Uterus (tissue), 2 donors: ENCODE data around the gene SBF2.

Source experiments
- CTCF ChIP-seq, 4 experiments: fragments of 200-600 bp in 2 of 4; fragments of 450-650 bp in 2 of 4; sonication (generic) in 2 of 4; IDR thresholded peaks; one replicate each; pipeline ENCODE4 v1.5.1; 2016 to 2019; ENCODE audit warnings: antibody characterized with exemption in 4 of 4, mild to moderate bottlenecking in 2 of 4, moderate library complexity in 1 of 4
- POLR2A ChIP-seq, 2 donors: fragments of 450-650 bp; IDR thresholded peaks; one replicate each; pipeline ENCODE4 v1.6.1; 2016; ENCODE audit warnings: antibody characterized with exemption in 2 of 2, mild to moderate bottlenecking in 1 of 2, moderate library complexity in 1 of 2

DNA sequence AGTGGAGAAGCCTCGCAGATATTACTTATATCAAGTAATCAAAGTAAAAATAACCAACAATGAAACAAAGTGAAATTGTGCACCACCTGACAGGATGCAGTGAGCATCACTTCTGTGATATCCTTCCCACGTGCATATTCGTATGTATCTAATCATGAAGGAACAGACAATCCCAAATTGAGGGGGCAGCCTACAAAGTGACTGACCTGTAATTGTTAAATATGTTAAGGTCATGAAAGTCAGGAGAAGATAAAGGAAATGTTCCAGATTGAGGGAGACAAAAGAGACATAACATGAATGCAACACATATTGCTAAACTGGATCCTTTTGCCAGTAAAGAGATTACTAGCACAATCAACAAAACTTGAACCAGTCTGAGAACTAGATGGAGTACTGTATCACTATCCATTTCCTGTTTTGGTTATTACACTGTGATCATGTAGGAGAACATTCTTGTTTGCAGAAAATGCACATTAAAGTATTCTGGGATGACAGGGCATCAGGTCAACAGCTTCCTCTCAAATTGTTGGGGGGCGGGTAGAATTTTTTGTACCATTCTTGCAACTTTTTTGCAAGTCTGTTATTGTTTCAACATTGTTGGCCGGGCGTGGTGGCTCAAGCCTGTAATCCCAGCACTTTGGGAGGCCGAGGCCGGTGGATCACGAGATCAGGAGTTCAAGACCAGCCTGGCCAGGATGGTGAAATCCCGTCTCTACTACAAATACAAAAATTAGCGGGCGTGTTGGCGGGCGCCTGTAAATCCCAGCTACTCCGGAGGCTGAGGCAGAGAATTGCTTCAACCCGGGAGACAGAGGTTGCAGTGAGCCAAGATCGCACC lies 2.0 kb downstream of the SBF2 start:
- no peak for TF ChIP-seq CTCF (IDR thresholded peaks at IDR 0.05)
- TF ChIP-seq POLR2A (IDR thresholded peaks at IDR 0.05) = no peak
